Fibroblast of peridontal ligament (primary cell): Measurements from ENCODE around the gene PCBP3.
"Not testable (repeated sequence)": the region's sequence is repeated elsewhere in the genome, so short reads cannot be mapped to it uniquely, and the experiment has no call there.

Experiments used
- DNase-seq: peaks from one replicate; pipeline ENCODE4 v3.0.0-alpha.2; 2010; ENCODE audit errors: extremely low read depth

The PCBP3 gene

GRCh38 chr21:45827881-45828579, 184.5 kb downstream of the PCBP3 start:
- no peak for DNase-seq

GRCh38 chr21:45828580-45829570, 185.3 kb downstream of the PCBP3 start:
- no peak for DNase-seq

- no peak for DNase-seq
These were observed 186.1 kb downstream of the PCBP3 start for GRCh38 chr21:45829668-45830067.

- no peak for DNase-seq
These were observed 186.7 kb downstream of the PCBP3 start for GRCh38 chr21:45830221-45830640.

GRCh38 chr21:45830720-45831366, 187.3 kb downstream of the PCBP3 start:
- no peak for DNase-seq

- no peak for DNase-seq
These were observed 188.6 kb downstream of the PCBP3 start for GRCh38 chr21:45831991-45832740.

- not testable (repeated sequence) for DNase-seq
These were observed 189.3 kb downstream of the PCBP3 start for GRCh38 chr21:45832741-45833235.

GRCh38 chr21:45833414-45833813, 189.9 kb downstream of the PCBP3 start:
- DNase-seq: no peak

- DNase-seq: no peak
These were observed 190.6 kb downstream of the PCBP3 start for GRCh38 chr21:45834026-45834715.

- no peak for DNase-seq
These were observed 191.3 kb downstream of the PCBP3 start for GRCh38 chr21:45834821-45835293.

GRCh38 chr21:45835301-45836267, 192.1 kb downstream of the PCBP3 start:
- DNase-seq: no peak

- DNase-seq: no peak
These were observed 192.7 kb downstream of the PCBP3 start for GRCh38 chr21:45836268-45836655.

- DNase-seq: no peak
These were observed 193.5 kb downstream of the PCBP3 start for GRCh38 chr21:45836694-45837670.

GRCh38 chr21:45837936-45838335, 194.4 kb downstream of the PCBP3 start:
- no peak for DNase-seq

GRCh38 chr21:45838634-45839033, 195.1 kb downstream of the PCBP3 start:
- DNase-seq: peak; percentile 81

- no peak for DNase-seq
These were observed 195.7 kb downstream of the PCBP3 start for GRCh38 chr21:45839274-45839673.

GRCh38 chr21:45841033-45841432, 197.5 kb downstream of the PCBP3 start:
- DNase-seq: no peak

GRCh38 chr21:45843426-45843825, 199.9 kb downstream of the PCBP3 start:
- no peak for DNase-seq
